Activated naive CD4-positive, alpha-beta T cell (primary cell): ENCODE results near the gene CDK16.

Experiments
- DNase-seq, 4 experiments: peaks; one replicate each; lab custom pipeline; 2025; lab: John Stamatoyannopoulos, UW

CDK16 gene

GRCh38 chrX:47209508-47210238 is 8.8 kb upstream of the CDK16 start:
- DNase-seq = no peak

- no peak for DNase-seq
These were observed 7.6 kb upstream of the CDK16 start for GRCh38 chrX:47210661-47211425.

GRCh38 chrX:47212381-47213293 is 5.8 kb upstream of the CDK16 start:
- DNase-seq = no peak

GRCh38 chrX:47214435-47215077 is 3.9 kb upstream of the CDK16 start:
- DNase-seq = no peak

- DNase-seq = no peak
These were observed 3.1 kb upstream of the CDK16 start for GRCh38 chrX:47215291-47215900.

GRCh38 chrX:47216393-47216925 is 2.0 kb upstream of the CDK16 start:
- no peak for DNase-seq

- no peak for DNase-seq
These were observed 1.2 kb upstream of the CDK16 start for GRCh38 chrX:47217121-47217851.

- DNase-seq = peak; percentile 83 to 100 (median 88)
These were observed 615 bp upstream of the CDK16 start for GRCh38 chrX:47217852-47218279.

GRCh38 chrX:47218920-47219815 is 687 bp downstream of the CDK16 start:
- peak in 2 of 4 experiments; percentile 4 to 49 for DNase-seq

GRCh38 chrX:47221756-47222155 is 3.3 kb downstream of the CDK16 start:
- DNase-seq = no peak

GRCh38 chrX:47222751-47223350 is 4.4 kb downstream of the CDK16 start:
- no peak for DNase-seq

GRCh38 chrX:47223476-47224250 is 5.2 kb downstream of the CDK16 start:
- no peak for DNase-seq

GRCh38 chrX:47224266-47224895 is 5.9 kb downstream of the CDK16 start:
- no peak for DNase-seq

GRCh38 chrX:47224896-47225290 is 6.4 kb downstream of the CDK16 start:
- no peak for DNase-seq

- no peak for DNase-seq
These were observed 7.6 kb downstream of the CDK16 start for GRCh38 chrX:47226071-47226470.

- DNase-seq = no peak
These were observed 8.3 kb downstream of the CDK16 start for GRCh38 chrX:47226531-47227333.

GRCh38 chrX:47227334-47227583 is 8.8 kb downstream of the CDK16 start:
- DNase-seq = no peak
